Measurements from ENCODE around the gene GAREM1.

Gene GAREM1

DNA sequence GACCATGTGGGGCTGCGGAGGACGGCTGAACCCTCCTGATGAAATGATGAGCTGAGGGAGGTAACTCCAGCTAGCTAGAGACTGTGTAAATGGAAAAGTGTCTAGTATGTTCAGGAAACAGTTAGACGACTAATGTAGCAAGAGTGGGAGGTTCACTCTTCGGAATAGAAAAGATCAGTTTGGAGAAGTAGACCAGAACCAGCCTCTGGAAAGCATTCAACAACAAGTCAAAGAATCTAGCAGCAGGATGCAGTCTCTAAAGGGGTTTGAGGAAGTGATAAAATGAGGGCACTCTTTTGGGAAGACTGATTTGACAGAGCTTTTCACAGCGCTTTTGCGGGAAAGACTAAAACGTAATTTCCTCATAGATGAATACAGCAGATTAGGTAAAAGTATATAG, 79.6 kb downstream of the GAREM1 start:
- no peak overlapping the region for H3K4me3 ChIP-seq (ENCODE audit: control insufficient read depth, low read depth, low read length)
- DNase-seq (ENCODE audit: low read depth) = no peak
- TF ChIP-seq CTCF (conservative IDR thresholded peaks at IDR 0.05; ENCODE audit: control insufficient read depth, insufficient read depth, low read depth, low read length) = no peak

DNA sequence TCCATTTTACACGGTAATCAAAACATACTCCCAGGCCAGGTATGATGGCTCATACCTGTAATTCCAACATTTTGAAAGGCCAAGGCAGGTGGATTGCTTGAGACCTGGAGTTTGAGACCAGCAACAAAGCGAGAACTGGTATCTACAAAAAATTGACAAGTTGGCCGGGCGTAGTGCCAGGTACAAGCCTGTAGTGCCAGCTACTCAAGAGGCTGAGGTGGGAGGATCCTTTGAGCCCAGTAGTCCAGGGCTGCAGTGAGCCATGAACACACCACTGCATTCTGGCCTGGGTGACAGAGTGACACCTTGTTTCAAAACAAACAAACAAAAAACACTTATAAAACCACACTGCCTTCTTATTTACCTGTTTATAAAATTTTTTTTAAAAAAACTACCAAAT, 80.8 kb downstream of the GAREM1 start:
- TF ChIP-seq CTCF (conservative IDR thresholded peaks at IDR 0.05; ENCODE audit: control insufficient read depth, insufficient read depth, low read depth, low read length) = no peak
- H3K4me3 ChIP-seq (ENCODE audit: control insufficient read depth, low read depth, low read length) = no peak overlapping the region
- no peak for DNase-seq (ENCODE audit: low read depth)

DNA sequence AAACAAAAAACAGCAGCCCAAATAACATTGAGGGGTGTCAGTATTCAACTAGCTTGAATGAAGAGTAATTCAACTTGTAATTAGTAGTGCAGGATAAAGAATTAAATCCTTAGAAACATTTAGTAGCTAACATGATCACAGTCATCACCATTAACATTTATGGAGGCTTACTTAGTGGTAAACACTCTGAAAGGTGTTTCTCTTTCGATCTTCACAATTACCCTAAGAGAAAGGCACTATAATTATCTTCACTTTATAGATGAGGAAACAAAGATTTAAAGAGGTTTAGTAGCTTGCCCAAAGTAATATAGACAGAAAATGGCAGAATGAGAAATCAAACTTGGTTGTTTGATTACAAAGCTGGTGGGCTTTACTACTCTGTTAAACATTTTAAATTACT, 81.5 kb downstream of the GAREM1 start:
- DNase-seq (ENCODE audit: low read depth) = no peak

DNA sequence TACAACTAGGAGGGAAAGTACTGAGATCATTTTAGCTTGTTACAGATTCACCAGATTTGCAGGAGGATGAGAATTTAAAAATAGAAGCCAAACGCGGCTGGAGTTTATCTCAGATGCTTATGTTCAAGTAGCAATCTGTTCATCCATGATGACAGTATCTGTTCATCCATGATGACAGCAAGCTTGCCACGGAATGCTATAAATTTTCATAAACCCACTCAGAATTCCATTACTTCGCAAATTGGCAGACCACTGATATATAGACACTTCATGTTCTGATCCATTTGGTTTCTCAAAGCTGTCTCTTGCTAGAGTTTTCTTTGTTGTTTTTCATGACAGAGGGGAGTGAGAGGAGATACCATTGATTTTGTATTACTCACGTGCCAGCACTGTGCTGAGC, 84.2 kb downstream of the GAREM1 start:
- H3K4me3 ChIP-seq (ENCODE audit: control insufficient read depth, low read depth, low read length) = no peak overlapping the region
- no peak for TF ChIP-seq CTCF (conservative IDR thresholded peaks at IDR 0.05; ENCODE audit: control insufficient read depth, insufficient read depth, low read depth, low read length)
- DNase-seq (ENCODE audit: low read depth) = no peak

More for the DNA sequence above, 81.5 kb downstream of the GAREM1 start:
- no peak overlapping the region for H3K4me3 ChIP-seq (ENCODE audit: control insufficient read depth, low read depth, low read length)
- no peak for TF ChIP-seq CTCF (conservative IDR thresholded peaks at IDR 0.05; ENCODE audit: control insufficient read depth, insufficient read depth, low read depth, low read length)

GRCh38 chr18:32383050-32383819, 87.4 kb downstream of the GAREM1 start:
- no peak overlapping the region for H3K4me3 ChIP-seq (ENCODE audit: control insufficient read depth, low read depth, low read length)
- DNase-seq (ENCODE audit: low read depth) = peak; percentile 99
- TF ChIP-seq CTCF (conservative IDR thresholded peaks at IDR 0.05; ENCODE audit: control insufficient read depth, insufficient read depth, low read depth, low read length) = no peak

GRCh38 chr18:32381761-32382160, 88.9 kb downstream of the GAREM1 start:
- no peak overlapping the region for H3K4me3 ChIP-seq (ENCODE audit: control insufficient read depth, low read depth, low read length)
- TF ChIP-seq CTCF (conservative IDR thresholded peaks at IDR 0.05; ENCODE audit: control insufficient read depth, insufficient read depth, low read depth, low read length) = no peak
- DNase-seq (ENCODE audit: low read depth) = no peak

Data from fibroblast of mammary gland (primary cell).